NCI-H146 (cell line): ENCODE data around the gene ARHGAP27.
A peak's percentile ranks its signal among the peaks of the same experiment; 100 is the strongest.
"Not testable (repeated sequence)": the region's sequence is repeated elsewhere in the genome, so short reads cannot be mapped to it uniquely, and the experiment has no call there.

Experiments
- DNase-seq: peaks from one replicate; lab custom pipeline; 2025; lab: John Stamatoyannopoulos, UW

ARHGAP27 gene

DNA sequence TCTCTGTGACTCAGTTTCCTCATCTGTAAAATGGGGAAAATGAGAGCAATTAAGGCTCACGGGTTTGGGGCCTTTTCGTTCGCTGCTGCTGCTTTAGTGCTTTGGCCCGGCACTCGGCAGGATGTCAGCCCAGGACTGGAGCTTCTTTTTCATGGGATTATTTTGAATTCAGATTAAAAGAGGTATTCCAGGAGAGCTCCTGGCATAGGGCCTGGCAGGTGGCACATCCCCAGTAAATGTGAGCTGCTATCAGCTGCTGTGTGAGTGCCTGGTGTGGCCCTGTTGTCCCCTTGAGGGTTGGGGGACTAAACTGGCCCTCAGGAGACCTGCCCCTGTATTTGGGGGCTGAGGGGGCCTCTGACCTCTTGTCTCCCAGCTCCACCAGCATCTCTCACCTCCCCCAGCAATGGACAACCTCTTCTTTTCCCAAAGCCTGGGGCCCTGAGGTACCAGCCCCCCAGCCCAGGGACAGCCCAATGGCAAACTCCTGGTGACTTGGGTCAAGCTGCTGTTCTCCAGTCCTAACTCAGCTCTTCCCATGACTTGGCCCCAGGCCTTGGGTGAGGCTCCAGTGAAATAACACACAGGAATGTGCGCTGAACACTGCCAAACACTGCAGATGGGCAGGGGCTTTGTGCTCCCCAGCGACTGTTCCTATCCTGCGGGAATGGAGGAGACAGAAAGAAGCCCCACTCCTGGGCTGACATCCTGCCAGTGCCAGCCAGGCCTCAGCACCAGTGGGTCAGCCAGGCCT is 14.4 kb upstream of the ARHGAP27 start:
- DNase-seq: not testable (repeated sequence)

- not testable (repeated sequence) for DNase-seq
These were observed 13.5 kb upstream of the ARHGAP27 start for GRCh38 chr17:45445901-45446743.

GRCh38 chr17:45444856-45445820 is 12.5 kb upstream of the ARHGAP27 start:
- not testable (repeated sequence) for DNase-seq

GRCh38 chr17:45444301-45444700 is 11.6 kb upstream of the ARHGAP27 start:
- DNase-seq: not testable (repeated sequence)

GRCh38 chr17:45443371-45444260 is 10.9 kb upstream of the ARHGAP27 start:
- not testable (repeated sequence) for DNase-seq

- no peak for DNase-seq
These were observed 9.0 kb upstream of the ARHGAP27 start for GRCh38 chr17:45441526-45442310.

GRCh38 chr17:45440839-45441515 is 8.3 kb upstream of the ARHGAP27 start:
- DNase-seq: not testable (repeated sequence)

DNA sequence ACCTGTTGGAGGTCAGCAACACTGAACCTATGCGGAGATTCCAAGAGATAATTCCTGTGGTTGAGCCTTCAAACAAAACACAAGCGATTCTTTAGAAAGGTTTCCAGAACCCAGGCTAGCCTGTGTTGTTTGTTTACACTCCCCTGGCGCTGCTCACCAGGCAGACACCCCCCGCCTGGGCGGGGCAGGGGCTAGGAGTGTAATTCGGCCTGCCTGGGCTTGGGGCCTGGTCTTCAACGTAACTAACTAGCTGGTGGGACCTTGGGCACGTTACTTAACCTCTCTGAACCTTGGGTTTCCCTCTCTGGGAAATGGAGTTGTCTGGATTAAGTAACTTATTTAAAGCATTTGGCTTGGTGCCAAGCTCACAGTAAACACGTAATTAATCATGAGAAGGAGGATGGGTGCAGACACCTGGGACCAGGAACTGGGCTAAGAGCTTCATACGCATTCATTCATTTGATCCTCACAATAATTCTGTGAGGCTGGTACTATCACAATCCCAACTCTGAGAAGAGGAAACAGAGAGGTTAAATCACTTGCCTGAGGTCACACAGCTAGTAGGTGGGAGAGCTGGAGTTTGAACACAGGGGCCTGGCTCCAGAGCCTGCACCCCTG is 7.6 kb upstream of the ARHGAP27 start:
- DNase-seq: peak; percentile 39

DNA sequence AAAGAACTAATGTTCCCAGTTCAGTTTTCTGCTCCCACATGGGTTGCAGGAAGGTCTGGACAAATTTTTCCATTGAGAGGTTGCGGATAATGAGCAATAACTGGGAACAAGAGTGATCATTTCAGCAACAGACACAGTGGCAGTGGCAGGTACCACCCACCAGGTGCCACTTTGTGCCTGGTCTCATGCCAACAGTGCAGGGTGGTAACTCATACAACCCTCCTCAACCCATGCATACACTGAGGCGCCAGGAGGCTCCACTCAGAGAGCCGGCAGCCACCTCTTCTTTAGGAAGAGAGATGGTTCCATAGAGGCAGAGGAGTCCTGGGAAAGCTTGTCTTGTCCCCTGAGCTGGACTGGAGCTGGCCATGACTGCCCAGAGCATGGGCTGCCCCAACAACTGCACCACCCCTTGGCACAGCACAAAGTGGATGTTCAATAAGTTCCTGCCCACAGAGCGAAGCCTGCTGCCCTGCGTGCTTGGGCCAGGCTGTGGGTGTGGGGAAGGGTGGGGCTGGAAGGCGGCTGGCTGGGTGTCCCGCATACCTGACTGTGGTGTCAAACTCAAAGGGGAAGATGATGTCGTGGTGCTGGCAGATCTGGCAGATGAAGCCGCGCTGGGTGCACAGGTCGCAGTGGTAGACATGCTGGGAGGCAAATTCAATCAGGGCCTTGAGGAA is 6.4 kb upstream of the ARHGAP27 start:
- DNase-seq: no peak

GRCh38 chr17:45437465-45438283 is 5.0 kb upstream of the ARHGAP27 start:
- no peak for DNase-seq

DNA sequence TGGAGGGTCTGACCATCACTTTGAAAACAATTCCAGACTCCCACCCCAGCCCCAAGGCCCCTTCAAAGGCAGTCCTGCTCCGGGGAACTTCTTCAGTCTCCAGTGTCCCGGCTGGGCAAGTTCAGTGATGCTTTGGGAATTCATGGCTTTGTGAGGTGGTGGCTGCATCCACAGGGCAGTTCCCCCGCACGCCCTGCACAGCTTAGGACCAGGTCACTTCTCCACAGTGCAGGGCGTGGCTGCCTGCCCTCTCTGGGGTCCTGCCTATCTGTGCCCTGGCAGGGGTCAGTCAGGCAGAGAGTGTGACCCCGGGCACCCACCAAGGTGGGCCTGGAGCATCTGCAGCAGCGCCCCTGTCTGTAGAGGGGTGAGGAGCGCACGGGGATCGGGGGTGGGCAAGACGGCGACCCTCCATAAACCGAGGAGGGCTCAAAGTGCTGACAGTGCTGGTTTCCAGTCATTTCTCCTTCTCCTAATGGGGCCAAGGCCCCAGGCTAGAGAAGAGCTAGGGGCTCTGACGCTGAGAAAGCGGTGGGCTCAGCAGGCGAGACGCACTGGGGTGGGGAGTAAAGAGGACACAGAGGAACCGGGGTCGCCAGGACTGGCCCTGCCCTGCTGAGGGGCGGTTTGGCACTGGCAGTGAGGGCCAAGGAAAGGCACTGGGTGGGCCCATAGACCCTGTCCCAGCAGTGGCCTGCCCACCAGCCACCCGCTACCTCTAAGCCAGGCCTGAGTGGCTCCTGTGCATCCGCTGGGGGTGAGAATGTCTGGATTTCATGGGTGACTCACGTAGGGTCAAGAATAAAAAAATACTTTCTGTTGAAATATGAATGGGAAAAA is 4.2 kb upstream of the ARHGAP27 start:
- no peak for DNase-seq

DNA sequence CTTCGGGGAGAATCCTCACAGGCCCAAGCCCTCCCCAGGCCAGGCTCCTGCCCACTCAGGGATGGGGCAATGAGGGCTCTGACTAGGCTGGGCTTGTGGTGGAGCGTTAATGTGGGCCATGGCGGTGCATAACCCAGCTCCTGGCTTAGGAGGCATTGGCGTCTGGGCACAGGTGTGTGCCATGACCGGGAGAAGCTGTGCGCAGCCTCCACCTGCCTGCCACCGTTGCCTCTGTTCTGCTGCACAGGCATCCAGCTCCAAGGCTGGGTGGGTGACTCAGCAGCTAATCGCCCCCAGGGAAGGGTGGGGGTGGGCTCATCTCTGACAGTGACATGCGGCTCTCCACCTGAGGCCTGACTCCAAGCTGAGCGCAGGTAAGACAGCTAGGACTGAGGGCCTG is 3.5 kb upstream of the ARHGAP27 start:
- DNase-seq: no peak

- no peak for DNase-seq
These were observed 2.8 kb upstream of the ARHGAP27 start for GRCh38 chr17:45435481-45435880.

DNA sequence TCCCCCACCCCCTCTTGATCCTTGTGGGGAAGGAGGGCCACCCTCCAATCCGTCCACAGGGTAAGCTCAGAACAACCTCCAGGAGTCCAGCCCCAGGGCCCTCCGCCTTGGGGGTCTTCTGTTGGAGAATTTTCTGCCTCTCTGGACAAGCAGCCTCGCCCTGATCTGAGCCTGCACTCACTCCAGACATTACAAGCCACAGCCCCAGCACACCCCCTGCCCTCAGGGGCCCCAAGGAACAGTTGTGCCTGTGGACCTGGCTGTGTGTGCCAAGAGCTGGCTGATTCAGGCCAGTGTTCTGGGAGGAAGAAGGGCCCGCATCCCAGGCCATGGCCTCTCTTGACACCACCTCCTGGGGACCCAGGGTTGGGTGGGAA is 477 bp upstream of the ARHGAP27 start:
- no peak for DNase-seq

DNA sequence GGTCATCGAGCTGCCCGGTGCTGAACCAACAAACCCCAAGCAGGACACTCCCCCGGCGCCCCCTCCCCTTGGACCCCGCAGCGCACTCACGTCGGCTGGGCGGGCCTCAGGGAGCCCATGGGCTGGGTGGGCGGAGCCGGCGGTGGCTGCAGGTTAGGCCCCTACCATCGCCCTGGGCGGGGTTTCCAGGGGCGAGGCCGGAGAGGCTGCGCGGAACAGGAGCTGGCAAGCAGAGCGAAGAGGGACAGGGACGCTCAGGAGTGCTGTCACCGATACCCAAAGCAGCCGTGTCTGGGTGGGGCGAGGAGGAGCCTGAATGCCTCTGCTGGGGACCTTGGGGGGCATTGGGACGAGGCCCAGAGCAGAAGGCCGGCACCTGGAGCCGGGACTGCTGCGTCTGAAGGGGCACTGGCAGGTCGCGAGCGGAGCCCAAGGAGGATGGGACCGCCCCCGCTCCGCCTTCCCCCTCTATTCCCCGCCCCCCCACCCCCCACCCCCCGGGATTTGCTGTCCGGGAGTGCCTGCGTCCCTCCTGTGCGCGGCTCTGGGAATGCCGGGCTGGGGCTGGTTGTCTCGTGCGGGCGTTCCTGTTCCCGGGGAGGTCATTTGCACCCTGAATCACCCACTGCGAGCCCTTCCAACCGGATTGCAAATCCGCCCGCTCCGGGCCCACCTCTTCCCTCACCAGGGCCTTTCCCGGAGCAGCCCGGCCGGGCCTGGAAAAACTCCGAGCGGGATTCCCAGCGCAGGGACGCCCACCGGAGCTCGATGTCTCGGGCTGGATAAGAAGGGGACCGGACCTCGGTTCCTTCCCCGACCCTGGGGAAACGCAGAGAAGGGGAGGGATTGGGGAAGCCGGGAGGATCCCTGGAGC is 902 bp downstream of the ARHGAP27 start:
- DNase-seq: peak; percentile 86
